Astrocyte (in vitro differentiated cells and primary cell): ENCODE results near the gene RAB40A.

ENCODE experiments used
- CTCF ChIP-seq: IDR thresholded peaks from 2 replicates; pipeline ENCODE4 v1.5.1; 2011; ENCODE audit warnings: low read depth, mild to moderate bottlenecking, inconsistent platforms, low read length, moderate library complexity; ENCODE audit not compliant: insufficient read depth
- EZH2 ChIP-seq: IDR thresholded peaks from 2 replicates; pipeline ENCODE4 v1.6.1; 2012; ENCODE audit warnings: mild to moderate bottlenecking, low read length, inconsistent platforms; ENCODE audit not compliant: insufficient read depth

- no peak for TF ChIP-seq CTCF
- no peak for TF ChIP-seq EZH2
Observed at GRCh38 chrX:103480526-103480925, 38.8 kb downstream of the RAB40A start.
